Neuron (in vitro differentiated cells): ENCODE measurements around the gene EXOC2.

ENCODE experiments used
- H2AFZ ChIP-seq: one replicate; pipeline ENCODE4 v1.6.1; 2013; ENCODE audit warnings: low read depth, mild to moderate bottlenecking, inconsistent platforms, low read length, moderate library complexity
- H3K27me3 ChIP-seq: one replicate; pipeline ENCODE4 v1.6.1; 2013; ENCODE audit warnings: low read length; ENCODE audit not compliant: insufficient read depth
- H3K36me3 ChIP-seq: one replicate; pipeline ENCODE4 v1.6.1; 2013; ENCODE audit warnings: low read length; ENCODE audit not compliant: insufficient read depth
- H3K4me1 ChIP-seq: one replicate; pipeline ENCODE4 v1.6.1; 2013; ENCODE audit warnings: low read length; ENCODE audit not compliant: insufficient read depth
- H3K4me3 ChIP-seq: 2 replicates; pipeline ENCODE4 v1.5.1; 2013; ENCODE audit warnings: mild to moderate bottlenecking, low read length, moderate library complexity
- H3K9me3 ChIP-seq: one replicate; pipeline ENCODE4 v1.6.1; 2013; ENCODE audit warnings: low read length

Gene EXOC2

DNA sequence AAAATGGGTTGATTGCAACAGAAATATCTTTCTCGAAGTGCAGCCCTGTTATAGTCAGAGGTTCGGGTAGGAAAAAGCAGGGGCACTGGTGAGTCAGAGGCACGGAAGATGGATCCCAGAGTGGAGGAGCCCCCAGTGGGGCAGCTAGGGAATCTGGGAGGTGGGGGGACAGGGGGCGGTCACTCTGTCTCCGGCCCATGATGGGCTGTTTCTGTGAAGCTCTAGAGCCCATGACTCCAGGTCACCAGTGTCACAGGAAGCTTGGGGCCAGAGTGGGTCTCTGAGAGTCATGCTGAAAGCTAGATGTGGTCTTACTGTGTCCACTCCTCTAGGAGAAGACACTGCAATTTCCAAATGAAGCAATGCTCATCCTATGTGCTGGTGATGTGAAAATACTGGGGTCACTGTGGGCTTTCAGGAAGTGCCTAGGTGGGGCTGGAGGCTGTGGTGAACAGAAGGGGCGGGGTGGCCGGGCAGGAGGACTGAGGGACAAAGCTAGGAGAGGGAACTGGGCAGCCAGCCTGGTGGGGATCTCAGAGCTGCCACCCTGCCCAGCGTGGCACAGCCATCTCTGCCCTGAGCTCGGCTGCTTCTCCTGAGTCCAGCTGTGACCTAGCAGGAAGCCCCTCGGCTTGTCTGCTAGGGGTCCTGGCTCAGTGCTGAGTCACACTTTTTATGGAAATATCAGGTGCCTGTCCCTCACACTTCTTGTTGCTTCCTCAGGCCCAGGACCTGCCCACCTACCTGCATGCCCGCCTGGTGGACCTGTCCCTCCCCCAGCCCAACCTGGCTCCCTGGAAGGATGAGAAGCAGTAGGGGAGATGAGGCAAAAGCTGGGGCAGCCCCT, 247.1 kb downstream of the EXOC2 start:
- Histone ChIP-seq H3K9me3 (peaks cover 1% of the 10 kb centered on the region), H2AFZ (no peak overlapping the region), H3K27me3 (peaks cover 4% of the 10 kb centered on the region), H3K4me3 (no peak overlapping the region), H3K36me3 (no peaks in the 10 kb centered on the region), H3K4me1 (no peaks in the 10 kb centered on the region)

DNA sequence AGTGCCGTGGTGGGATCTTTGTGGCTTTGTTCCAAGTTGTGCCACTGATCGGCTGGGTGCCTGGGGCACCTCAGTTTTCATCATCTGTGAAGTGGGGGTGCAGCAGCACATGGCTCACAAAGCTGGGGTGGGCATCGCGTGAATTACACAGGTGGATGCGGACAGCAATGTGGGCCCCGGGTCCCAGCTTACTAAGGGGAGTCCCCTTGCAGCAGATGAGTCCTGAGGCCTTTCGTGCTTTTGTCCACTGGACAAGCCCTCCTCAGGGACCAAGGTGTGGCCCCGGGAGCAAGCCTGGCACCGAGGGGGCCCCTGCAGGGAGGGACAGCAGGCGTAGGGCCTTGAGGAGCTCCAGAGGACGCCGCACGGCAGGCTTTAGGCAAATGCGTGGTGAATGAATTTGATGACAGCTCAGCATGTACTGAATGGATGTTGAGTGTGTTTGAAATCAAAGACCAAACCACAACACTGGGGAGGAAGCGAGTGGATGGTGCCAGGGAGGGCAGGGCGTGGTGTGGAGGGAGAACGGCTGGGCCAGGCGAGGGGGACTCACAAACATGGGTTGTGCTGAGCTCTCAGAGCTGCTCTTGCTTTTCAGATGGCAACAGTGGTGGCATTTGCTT, 248.2 kb downstream of the EXOC2 start:
- H3K9me3 ChIP-seq, result peaks cover 1% of the 10 kb centered on the region
- no peaks in the 10 kb centered on the region for H3K4me1 ChIP-seq
- H3K4me3 ChIP-seq, result no peak overlapping the region
- peaks cover 5% of the 10 kb centered on the region for H3K27me3 ChIP-seq
- no peaks in the 10 kb centered on the region for H3K36me3 ChIP-seq
- H2AFZ ChIP-seq, result no peak overlapping the region

DNA sequence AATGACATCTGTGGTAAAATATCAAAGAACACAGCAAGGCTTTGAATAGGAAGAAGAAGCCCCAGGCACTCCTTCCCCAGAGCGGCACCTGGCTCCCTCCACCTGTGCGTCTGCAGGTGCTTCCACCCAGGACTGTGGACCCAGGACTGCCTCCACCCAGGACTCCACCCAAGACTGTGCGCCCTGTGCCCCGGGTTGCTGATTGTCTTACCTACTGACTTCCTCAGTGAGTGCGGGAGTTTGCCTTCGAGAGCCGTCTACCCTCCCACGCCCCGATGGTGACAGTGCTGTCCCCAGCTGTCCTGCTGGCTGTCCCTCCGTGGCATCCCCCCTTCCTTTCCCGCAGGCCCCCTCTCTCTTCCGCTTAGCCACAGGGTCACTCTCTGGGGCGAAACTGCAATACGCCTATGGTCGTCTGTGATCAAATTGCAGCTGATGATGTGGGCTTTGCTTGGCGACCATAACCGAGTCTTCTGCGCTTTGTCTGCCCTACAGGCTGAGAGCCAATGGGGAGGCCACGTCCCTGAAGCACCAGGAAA, 249.2 kb downstream of the EXOC2 start:
- peaks cover 7% of the 10 kb centered on the region for H3K27me3 ChIP-seq
- no peak overlapping the region for H3K4me3 ChIP-seq
- no peak overlapping the region for H2AFZ ChIP-seq
- peaks cover under 1% of the 10 kb centered on the region for H3K9me3 ChIP-seq
- no peaks in the 10 kb centered on the region for H3K36me3 ChIP-seq
- no peaks in the 10 kb centered on the region for H3K4me1 ChIP-seq

DNA sequence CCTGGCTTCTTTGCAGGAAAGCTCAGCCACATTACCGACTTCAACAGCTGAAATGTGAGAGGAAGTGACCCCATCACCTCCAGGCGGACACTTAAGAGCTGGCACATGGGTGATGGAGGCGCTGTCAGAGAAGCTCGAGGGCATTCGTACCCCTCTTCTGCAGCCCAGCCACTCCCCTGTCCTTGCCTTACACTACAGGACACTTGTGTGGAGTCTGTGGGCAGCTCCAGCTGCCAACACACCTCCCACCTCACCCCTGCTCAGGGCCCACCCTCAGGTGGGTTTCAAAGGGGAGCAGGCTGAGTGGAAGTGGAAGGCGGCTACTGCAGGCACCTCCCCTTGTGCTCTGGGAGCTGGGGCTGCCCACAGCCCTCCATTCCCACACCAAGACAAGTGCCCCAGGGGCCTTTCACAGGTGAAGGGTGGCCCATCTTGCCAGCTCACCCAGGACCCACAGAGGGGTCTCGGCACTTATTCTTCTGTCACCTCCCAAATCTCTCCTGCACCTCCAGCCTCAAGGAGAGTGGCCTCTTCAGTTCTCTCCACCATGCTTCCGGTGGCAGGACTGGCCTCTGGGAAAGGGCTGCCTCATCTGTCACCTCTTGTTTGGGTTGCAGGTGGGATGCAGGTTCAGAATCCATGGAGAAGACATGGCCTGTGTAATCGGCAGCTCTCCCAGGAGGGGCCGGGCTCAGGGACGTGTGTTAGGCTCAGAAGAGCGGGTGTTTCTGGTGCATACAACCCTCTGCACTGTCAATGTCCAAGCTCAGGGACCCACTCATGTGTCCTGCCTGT, 251.6 kb downstream of the EXOC2 start:
- Histone ChIP-seq H3K4me1 (no peaks in the 10 kb centered on the region), H3K9me3 (no peaks in the 10 kb centered on the region), H3K27me3 (peaks cover 7% of the 10 kb centered on the region), H3K4me3 (no peak overlapping the region), H3K36me3 (no peaks in the 10 kb centered on the region), H2AFZ (no peak overlapping the region)

DNA sequence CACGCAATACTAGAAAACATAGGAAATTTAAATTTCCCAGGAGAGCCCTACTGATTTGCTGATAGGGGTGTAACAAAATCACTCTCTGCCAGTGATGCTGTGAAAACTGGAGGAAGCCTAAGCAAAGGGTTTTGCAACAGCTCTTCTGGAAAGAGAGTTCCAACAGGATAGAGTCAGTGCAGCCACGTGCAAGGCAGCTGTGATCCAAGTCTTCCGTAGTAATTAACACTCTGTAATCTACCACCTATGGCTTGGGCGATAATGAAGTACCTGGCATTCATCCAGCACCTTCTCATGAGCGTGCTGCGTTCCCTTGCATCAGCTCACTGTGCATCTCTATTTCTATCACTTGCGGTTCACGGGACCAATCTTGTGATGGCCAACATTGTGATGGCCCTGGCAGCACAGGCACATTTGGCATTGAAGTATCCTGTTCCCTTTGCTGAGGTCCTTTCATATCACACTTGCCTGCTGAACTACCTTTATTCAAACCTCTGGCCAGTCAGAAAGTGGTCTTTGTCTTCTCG, 253.2 kb downstream of the EXOC2 start:
- no peaks in the 10 kb centered on the region for H3K9me3 ChIP-seq
- peaks cover 3% of the 10 kb centered on the region for H3K27me3 ChIP-seq
- no peaks in the 10 kb centered on the region for H3K36me3 ChIP-seq
- no peak overlapping the region for H3K4me3 ChIP-seq
- no peaks in the 10 kb centered on the region for H3K4me1 ChIP-seq
- H2AFZ ChIP-seq, result no peak overlapping the region

DNA sequence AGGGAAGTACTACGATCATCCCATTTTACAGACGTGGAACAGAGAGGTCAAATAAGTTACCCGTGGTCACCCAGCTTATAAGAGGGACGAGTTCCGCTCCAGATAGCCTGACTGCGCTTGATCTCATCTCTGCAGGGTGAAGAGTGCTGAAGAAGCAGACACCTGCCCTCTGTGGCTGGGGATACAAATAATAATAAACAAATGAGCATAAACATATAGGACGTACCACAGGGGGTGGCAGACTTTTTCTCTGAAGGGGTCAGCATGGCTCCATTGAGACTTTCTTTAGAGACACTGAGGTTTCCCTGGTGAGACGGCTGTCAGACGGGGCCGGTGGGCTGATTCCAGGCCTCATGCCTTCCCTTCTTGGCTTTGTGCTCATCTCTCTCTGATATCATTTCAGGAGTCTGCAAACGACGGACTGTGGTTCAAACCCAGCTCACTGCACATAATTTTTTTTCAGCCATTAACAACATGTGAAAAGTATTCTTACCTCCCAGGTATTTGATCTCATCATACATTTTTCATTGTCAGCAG, 254.2 kb downstream of the EXOC2 start:
- no peak overlapping the region for H3K4me3 ChIP-seq
- H3K27me3 ChIP-seq, result peaks cover 3% of the 10 kb centered on the region

DNA sequence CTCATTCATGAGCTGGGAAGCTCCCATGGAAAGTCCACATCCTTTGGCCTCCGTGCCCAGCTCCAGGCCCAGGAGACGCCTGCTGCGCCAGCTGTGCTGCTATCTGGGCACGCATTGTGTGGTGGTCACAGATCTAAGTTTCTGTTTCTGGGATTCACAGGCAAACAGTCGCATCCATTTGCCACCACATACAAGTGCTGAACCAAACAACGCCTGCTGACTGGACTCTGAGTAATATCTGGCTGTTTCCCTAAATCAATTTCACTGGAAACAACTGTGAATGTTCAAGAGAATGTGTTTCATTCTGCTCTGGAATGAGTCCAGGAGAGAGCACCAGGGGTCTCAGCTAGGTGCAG, 255.9 kb downstream of the EXOC2 start:
- H3K4me3 ChIP-seq, result no peak overlapping the region
- no peaks in the 10 kb centered on the region for H3K9me3 ChIP-seq
- no peaks in the 10 kb centered on the region for H3K4me1 ChIP-seq
- H3K36me3 ChIP-seq, result no peaks in the 10 kb centered on the region
- no peak overlapping the region for H2AFZ ChIP-seq
- peaks cover 3% of the 10 kb centered on the region for H3K27me3 ChIP-seq

More for the DNA sequence above, 254.2 kb downstream of the EXOC2 start:
- no peaks in the 10 kb centered on the region for H3K36me3 ChIP-seq
- no peaks in the 10 kb centered on the region for H3K4me1 ChIP-seq
- no peaks in the 10 kb centered on the region for H3K9me3 ChIP-seq
- no peak overlapping the region for H2AFZ ChIP-seq

DNA sequence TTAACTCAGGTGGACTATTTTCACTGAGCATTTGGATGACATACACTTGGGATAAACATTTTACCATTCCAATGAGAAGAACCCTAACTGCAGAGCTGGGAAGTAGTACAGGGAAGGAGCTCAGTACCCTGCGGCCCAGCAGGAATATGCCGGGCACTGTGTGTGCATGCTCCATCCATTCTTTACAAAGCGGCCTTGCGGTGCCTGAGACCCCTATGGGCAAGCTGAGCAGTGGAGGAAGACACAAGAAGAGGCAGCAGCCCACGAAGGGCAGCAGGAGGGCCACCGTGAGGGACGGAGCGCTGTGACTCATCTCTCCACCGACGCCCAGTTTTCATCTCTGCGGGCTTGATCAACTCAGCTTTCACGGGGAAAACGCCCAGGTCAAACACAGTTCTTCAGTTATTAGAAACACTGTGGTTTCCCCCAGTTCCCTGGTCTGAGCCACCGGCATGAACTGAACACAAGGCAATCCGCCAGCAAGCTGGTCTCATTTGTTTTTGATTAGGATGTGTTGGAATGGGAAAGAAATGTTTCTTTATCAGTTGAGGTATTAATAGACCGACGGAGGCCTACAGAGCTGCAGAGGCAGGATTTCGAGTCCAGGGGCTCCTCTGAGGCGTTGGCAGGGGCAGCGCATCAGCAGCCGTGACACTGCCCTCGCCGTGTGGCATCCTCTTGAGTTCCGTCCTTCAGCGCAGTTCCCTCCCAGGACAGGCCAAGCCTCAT, 256.5 kb downstream of the EXOC2 start:
- Histone ChIP-seq H2AFZ (no peak overlapping the region), H3K36me3 (no peaks in the 10 kb centered on the region), H3K4me1 (no peaks in the 10 kb centered on the region), H3K4me3 (no peak overlapping the region), H3K27me3 (peaks cover 3% of the 10 kb centered on the region), H3K9me3 (no peaks in the 10 kb centered on the region)

DNA sequence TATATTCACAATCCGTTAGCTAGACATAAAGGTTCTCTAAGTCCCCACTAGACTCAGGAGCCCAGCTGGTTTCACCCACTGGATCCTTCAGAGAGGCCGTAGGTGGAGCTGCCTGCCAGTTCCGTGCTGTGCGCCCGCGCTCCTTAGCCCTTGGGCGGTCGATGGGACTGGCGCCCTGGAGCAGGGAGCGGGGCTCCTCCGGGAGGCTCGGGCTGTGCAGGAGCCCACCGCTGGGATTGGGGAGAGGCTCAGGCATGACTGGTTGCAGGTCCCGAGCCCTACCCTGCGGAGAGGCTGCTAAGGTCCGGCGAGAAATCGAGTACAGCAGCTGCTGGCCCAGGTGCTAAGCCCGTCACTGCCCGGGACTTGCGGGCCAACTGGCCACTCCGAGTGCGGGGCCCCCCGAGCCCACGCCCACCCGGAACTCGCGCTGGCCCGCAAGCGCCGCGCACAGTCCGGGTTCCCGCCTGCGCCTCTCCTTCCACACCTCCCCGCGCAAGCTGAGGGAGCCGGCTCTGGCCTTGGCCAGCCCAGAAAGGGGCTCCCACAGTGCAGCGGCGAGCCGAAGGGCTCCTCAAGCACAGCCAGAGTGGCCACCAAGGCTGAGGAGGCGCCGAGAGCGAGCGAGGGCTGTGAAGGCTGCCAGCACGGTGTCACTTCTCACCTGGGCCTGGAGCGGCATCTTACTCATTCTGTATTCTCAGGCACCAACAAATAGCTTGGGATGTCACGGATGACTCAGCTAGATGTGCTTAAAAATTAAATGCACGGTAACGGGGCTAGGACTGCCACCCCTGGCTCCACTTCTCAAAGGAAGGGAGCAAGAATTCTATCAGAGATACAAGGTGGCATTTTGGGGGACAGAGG, 257.3 kb downstream of the EXOC2 start:
- H3K4me3 ChIP-seq, result no peak overlapping the region
- H3K4me1 ChIP-seq, result no peaks in the 10 kb centered on the region
- H3K36me3 ChIP-seq, result no peaks in the 10 kb centered on the region
- H2AFZ ChIP-seq, result no peak overlapping the region
- peaks cover 3% of the 10 kb centered on the region for H3K27me3 ChIP-seq
- H3K9me3 ChIP-seq, result no peaks in the 10 kb centered on the region
